Liver (tissue), 3 donors: ENCODE data around the gene NKX1-2.

ENCODE experiments used
- EGR1 ChIP-seq, 2 donors: IDR thresholded peaks; 2 replicates each; pipeline ENCODE4 v1.6.1; 2016 to 2018; ENCODE audit warnings: antibody characterized with exemption in 2 of 2, low read depth in 2 of 2
- GABPA ChIP-seq, 2 donors: IDR thresholded peaks in 1 of 2; conservative IDR thresholded peaks in 1 of 2; 2 replicates each; pipeline ENCODE4 v1.6.1; 2016; ENCODE audit warnings: antibody characterized with exemption in 2 of 2, mild to moderate bottlenecking in 1 of 2, moderate library complexity in 1 of 2
- JUND ChIP-seq, 2 donors: IDR thresholded peaks; 2 replicates each; pipeline ENCODE4 v1.6.1; 2016; ENCODE audit warnings: antibody characterized with exemption in 2 of 2
- TF ChIP-seq, protein P1 (sequence below): IDR thresholded peaks from 2 replicates; pipeline ENCODE4 v1.6.1; 2016; ENCODE audit warnings: antibody characterized with exemption
- TF ChIP-seq, protein P2 (sequence below): fragments of 150-350 bp; IDR thresholded peaks from 2 replicates; pipeline ENCODE4 v1.5.1; 2017; ENCODE audit warnings: improper control_type of control experiment, low read depth, low read length; ENCODE audit not compliant: missing input control
- TF ChIP-seq, protein P3 (sequence below): IDR thresholded peaks from 2 replicates; pipeline ENCODE4 v1.6.1; 2016; ENCODE audit warnings: antibody characterized with exemption
- donor health status: healthy.
- donor health status: healthy.

DNA sequence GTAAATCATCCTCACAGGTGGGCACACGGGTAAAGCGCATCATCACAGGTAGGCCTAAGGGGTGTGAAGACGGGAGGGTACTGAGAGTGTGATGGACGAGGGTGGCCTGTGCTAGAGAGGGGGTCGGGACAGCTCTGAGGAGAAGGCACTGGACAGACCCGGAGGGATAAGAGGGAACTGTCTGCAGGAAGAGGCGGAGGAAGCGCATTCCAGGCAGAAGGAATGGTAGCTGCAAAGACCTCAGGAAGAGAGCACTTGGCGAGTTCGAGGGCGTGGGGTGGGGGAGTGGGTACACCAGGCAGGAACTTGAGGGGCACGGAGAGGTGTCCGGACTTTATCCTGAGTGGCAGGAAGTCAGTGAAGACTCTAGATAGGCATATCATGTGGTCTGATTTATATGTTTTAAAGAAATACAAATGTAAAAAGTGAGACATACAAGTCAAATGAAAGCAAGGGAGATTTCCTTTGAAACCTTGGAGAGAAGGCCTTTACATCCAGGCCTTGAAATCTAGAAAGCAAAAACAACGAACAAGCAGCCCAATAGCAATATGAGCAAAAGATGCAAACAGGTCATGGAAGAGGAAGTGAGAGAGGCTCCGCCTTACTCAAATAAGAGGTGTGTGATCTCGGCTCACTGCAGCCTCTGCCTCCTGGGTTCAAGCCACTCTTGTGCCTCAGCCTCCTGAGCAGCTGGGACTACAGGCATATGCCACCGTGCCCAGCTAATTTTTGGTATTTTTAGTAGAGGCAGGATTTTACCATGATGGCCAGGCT, 15.4 kb upstream of the NKX1-2 start:
- TF ChIP-seq, protein P1, sequence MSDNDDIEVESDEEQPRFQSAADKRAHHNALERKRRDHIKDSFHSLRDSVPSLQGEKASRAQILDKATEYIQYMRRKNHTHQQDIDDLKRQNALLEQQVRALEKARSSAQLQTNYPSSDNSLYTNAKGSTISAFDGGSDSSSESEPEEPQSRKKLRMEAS = no peak
- TF ChIP-seq, protein P2, sequence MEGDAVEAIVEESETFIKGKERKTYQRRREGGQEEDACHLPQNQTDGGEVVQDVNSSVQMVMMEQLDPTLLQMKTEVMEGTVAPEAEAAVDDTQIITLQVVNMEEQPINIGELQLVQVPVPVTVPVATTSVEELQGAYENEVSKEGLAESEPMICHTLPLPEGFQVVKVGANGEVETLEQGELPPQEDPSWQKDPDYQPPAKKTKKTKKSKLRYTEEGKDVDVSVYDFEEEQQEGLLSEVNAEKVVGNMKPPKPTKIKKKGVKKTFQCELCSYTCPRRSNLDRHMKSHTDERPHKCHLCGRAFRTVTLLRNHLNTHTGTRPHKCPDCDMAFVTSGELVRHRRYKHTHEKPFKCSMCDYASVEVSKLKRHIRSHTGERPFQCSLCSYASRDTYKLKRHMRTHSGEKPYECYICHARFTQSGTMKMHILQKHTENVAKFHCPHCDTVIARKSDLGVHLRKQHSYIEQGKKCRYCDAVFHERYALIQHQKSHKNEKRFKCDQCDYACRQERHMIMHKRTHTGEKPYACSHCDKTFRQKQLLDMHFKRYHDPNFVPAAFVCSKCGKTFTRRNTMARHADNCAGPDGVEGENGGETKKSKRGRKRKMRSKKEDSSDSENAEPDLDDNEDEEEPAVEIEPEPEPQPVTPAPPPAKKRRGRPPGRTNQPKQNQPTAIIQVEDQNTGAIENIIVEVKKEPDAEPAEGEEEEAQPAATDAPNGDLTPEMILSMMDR = no peak
- TF ChIP-seq GABPA (IDR thresholded peaks at IDR 0.05 in 1 of 2, conservative IDR thresholded peaks at IDR 0.05 in 1 of 2) (no peak), EGR1 (IDR thresholded peaks at IDR 0.05; ENCODE audit: low read depth in 2 of 2) (no peak), JUND (IDR thresholded peaks at IDR 0.05) (no peak)
- TF ChIP-seq, protein P3, sequence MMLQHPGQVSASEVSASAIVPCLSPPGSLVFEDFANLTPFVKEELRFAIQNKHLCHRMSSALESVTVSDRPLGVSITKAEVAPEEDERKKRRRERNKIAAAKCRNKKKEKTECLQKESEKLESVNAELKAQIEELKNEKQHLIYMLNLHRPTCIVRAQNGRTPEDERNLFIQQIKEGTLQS = no peak
